ENCODE results near the gene ARRB2. TPM values are rescaled to one million over a fixed set of nuclear protein-coding genes. Genes with fewer than 3 reads are reported as not detected.
"Not testable (repeated sequence)": the region's sequence is repeated elsewhere in the genome, so short reads cannot be mapped to it uniquely, and the experiment has no call there.

Gene ARRB2
- total RNA-seq, 4 donors from 2014 or later, result 12.1 to 20.6 (median 16.0) TPM

DNA sequence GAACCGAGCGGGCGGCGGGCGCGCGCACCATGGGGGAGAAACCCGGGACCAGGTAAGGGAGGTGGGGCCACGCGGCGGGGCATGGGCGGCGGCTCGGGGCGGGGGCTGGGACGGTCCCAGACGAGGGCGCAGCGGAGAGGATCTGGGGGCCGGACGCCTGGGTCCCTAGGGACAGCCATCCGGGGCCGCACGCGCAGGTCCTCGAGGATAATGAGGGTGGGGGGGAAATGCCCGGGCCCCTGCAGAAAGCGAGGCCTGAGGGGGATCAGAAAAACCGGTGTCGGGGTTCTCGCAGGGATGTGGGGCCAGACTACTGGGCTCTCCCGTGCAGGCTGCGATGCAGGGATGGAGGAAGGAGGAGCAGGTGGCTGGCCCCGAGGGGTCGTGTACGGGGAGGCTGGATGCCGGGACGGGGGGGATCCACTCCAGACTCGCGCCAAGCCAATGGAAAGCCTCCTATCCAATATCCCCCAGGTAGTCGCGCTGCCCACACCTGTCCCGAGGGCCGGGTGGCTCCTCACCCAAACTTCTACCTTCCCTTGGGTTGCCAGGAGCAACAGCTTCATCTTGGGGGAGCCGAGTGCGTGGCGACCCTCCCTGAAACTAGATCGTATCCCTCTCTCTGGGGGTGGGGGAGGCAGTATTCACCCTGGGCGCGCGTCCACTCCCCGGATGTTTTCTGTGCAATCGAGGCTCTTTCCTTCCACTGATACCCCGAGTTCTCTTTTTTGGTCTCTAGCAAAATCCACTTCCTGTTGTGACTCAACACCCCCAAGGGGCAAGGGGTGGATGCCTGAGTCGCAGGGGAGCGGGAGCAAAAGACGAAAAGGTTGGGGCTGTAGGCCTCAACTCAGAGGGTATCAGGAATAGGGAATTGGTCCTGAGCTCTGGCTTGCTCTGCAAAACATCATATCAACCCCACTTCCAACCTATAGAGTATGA, 532 bp downstream of the ARRB2 start:
- DNase-seq (ENCODE audit: low spot score in 2 of 2), result peak in 1 of 2 donors; percentile 81
- Histone ChIP-seq H3K27ac (peak overlapping the region; percentile 67), H3K4me3 (peak overlapping the region; percentile 64), H3K4me1 (peaks cover 19% of the 10 kb centered on the region), H3K27me3 (no peaks in the 10 kb centered on the region), H3K36me3 (no peaks in the 10 kb centered on the region), H3K9me3 (no peaks in the 10 kb centered on the region)
- WGBS, result 11% methylated on average over 40 of the region's 57 CpGs
- TF ChIP-seq POLR2A (IDR thresholded peaks at IDR 0.05), result no peak
- TF ChIP-seq, protein P1, sequence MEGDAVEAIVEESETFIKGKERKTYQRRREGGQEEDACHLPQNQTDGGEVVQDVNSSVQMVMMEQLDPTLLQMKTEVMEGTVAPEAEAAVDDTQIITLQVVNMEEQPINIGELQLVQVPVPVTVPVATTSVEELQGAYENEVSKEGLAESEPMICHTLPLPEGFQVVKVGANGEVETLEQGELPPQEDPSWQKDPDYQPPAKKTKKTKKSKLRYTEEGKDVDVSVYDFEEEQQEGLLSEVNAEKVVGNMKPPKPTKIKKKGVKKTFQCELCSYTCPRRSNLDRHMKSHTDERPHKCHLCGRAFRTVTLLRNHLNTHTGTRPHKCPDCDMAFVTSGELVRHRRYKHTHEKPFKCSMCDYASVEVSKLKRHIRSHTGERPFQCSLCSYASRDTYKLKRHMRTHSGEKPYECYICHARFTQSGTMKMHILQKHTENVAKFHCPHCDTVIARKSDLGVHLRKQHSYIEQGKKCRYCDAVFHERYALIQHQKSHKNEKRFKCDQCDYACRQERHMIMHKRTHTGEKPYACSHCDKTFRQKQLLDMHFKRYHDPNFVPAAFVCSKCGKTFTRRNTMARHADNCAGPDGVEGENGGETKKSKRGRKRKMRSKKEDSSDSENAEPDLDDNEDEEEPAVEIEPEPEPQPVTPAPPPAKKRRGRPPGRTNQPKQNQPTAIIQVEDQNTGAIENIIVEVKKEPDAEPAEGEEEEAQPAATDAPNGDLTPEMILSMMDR (IDR thresholded peaks at IDR 0.05), result no peak
- no peak for TF ChIP-seq EP300 (IDR thresholded peaks at IDR 0.05)
- TF ChIP-seq POLR2AphosphoS5 (IDR thresholded peaks at IDR 0.05), result no peak

DNA sequence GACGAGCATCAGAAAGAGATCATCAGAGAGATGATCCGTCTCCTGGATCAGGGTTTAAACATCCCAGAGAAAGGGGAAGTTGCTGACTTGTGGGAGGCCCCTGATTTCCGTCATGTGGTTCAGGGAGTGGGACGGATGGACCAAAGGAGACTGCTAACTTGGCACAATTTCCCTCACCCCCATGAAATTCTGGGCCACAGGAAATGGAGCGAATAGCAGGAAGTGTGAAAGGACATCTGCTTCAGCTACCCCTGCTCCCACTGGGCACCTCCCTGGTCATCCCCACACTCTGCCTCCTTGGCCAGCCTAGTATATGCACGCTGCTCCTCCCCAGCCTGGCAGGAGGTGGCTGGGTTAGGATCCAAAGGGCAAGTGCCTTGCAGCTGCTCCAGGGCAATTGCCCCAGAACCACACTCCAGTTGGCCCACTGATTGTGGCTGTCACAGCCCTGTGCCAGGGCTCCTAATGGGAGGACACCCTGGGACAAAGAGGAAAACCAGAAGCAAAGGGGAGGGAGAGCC, 1.3 kb downstream of the ARRB2 start:
- peaks cover 3% of the 10 kb centered on the region for H3K36me3 ChIP-seq
- H3K4me3 ChIP-seq, result peak overlapping the region; percentile 64
- H3K9me3 ChIP-seq, result no peaks in the 10 kb centered on the region
- H3K4me1 ChIP-seq, result peaks cover 19% of the 10 kb centered on the region
- TF ChIP-seq EP300 (IDR thresholded peaks at IDR 0.05) (no peak), POLR2A (IDR thresholded peaks at IDR 0.05) (no peak), POLR2AphosphoS5 (IDR thresholded peaks at IDR 0.05) (no peak)
- TF ChIP-seq, protein P1 (IDR thresholded peaks at IDR 0.05), result no peak
- WGBS, result 53% methylated on average over 5 of the region's 6 CpGs
- peak overlapping the region; percentile 67 for H3K27ac ChIP-seq
- no peak for DNase-seq (ENCODE audit: low spot score in 2 of 2)
- no peaks in the 10 kb centered on the region for H3K27me3 ChIP-seq

DNA sequence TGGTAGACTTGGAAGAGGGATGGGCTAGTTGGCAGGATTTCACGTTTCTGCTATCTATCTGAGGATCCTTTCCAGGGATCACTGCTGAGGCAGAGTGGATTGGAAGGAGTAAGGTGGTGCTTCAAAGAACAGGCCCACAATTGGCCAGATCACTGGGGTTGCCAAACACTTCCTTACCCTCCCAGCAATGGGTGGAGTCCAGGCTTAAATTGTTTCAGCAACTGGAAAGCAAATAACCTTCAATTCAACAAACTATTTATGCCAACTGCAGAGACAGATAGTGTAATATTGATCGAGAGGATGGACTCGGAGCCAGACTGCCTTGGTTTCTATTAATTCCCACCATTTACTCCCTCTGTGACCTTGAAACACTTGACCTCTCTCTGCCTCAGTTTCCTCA, 2.1 kb downstream of the ARRB2 start:
- peaks cover 19% of the 10 kb centered on the region for H3K4me1 ChIP-seq

DNA sequence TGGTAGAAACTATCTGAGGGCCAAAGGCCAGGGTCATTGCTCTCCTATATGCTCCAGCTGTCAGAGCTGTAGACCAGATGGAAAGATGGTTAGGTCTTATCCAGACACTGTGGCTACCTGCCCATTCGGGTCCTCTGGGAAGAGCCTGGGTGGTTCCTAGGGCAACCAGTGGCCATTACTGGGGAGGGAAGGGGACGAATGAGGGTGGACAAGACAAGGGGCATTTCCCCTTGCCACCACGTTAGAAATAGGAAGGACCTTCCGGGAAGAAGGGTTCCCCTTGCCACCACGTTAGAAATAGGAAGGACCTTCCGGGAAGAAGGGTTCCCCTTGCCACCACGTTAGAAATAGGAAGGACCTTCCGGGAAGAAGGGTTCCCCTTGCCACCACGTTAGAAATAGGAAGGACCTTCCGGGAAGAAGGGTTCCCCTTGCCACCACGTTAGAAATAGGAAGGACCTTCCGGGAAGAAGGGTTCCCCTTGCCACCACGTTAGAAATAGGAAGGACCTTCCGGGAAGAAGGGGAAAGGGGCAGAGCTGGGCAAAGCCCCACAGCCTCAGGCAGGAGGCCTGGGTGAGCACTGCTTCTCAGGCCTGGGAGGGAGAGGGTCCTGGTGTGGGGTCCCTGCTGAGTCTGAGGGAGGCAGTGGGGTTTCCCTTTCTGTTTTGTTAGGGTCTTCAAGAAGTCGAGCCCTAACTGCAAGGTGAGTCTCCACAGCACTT, 4.1 kb downstream of the ARRB2 start:
- H3K4me3 ChIP-seq; DNase-seq (ENCODE audit: low spot score in 2 of 2); H3K27me3 ChIP-seq; H3K9me3 ChIP-seq; H3K27ac ChIP-seq: not testable (repeated sequence)
- 74% methylated on average over 8 of the region's 15 CpGs for WGBS
- Histone ChIP-seq H3K36me3 (peaks cover 25% of the 10 kb centered on the region), H3K4me1 (peaks cover 15% of the 10 kb centered on the region)

More for the DNA sequence above, 2.1 kb downstream of the ARRB2 start:
- Histone ChIP-seq H3K27me3 (no peaks in the 10 kb centered on the region), H3K27ac (no peak overlapping the region), H3K36me3 (peaks cover 11% of the 10 kb centered on the region), H3K4me3 (no peak overlapping the region), H3K9me3 (no peaks in the 10 kb centered on the region)
- TF ChIP-seq, protein P1 (IDR thresholded peaks at IDR 0.05), result no peak
- TF ChIP-seq POLR2AphosphoS5 (IDR thresholded peaks at IDR 0.05), result no peak
- no peak for TF ChIP-seq EP300 (IDR thresholded peaks at IDR 0.05)
- TF ChIP-seq POLR2A (IDR thresholded peaks at IDR 0.05), result no peak
- DNase-seq (ENCODE audit: low spot score in 2 of 2), result no peak
- 69% methylated on average over 3 of the region's 3 CpGs for WGBS

DNA sequence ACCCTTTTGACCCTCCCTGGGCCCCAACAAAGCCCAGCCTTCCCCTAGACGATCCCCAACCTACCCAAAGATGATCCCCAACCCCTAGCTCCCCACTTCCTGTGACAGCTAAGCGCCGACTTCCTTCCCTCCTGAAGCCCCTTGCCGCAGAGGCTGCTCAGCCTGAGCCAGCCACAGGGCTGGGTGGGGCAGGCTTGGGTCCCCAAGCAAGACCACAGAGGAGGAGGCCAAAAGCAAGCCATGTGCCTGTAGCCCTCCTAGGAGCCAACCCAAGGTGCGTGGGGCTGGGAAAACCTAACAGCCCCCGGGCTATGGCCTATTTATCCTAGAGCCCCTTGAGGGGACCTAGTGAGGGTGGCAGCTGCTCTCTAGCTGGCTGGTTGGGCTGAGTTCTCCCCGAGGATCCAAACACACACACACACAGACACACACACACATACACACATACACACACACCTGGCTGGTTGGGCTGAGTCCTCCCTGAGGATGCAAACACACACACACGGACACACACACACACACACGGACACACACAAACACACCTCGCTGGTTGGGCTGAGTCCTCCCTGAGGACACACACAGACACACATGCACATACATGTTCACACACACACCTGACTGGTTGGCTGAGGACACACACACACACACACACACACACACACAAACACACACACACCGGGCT, 4.8 kb downstream of the ARRB2 start:
- no peaks in the 10 kb centered on the region for H3K27me3 ChIP-seq
- TF ChIP-seq, protein P1 (IDR thresholded peaks at IDR 0.05), result no peak
- TF ChIP-seq EP300 (IDR thresholded peaks at IDR 0.05), result no peak
- TF ChIP-seq POLR2A (IDR thresholded peaks at IDR 0.05), result no peak
- no peak for TF ChIP-seq POLR2AphosphoS5 (IDR thresholded peaks at IDR 0.05)
- WGBS, result 59% methylated on average over 3 of the region's 11 CpGs
- no peak overlapping the region for H3K27ac ChIP-seq
- H3K4me1 ChIP-seq, result peaks cover 9% of the 10 kb centered on the region
- no peaks in the 10 kb centered on the region for H3K9me3 ChIP-seq
- H3K36me3 ChIP-seq, result peaks cover 31% of the 10 kb centered on the region
- no peak overlapping the region for H3K4me3 ChIP-seq
- DNase-seq (ENCODE audit: low spot score in 2 of 2), result no peak

Measured in suprapubic skin (tissue), 4 donors.